Sigmoid colon (tissue), 4 donors: ENCODE measurements around the gene PMVK.

Source experiments
- POLR2A ChIP-seq, 2 donors: fragments of 450-650 bp; IDR thresholded peaks; one replicate each; pipeline ENCODE4 v1.6.1; 2016; ENCODE audit warnings: antibody characterized with exemption in 2 of 2, mild to moderate bottlenecking in 2 of 2, moderate library complexity in 2 of 2
- POLR2AphosphoS5 ChIP-seq, 4 donors: sonication (generic); formaldehyde crosslinking; IDR thresholded peaks; one replicate each; pipeline ENCODE4 v1.6.1; 2017; ENCODE audit warnings: antibody characterized with exemption in 4 of 4
- TF ChIP-seq, protein P1 (sequence below), 4 experiments: fragments of 450-650 bp in 3 of 4; fragments of 200-600 bp in 1 of 4; IDR thresholded peaks; one replicate each; pipeline ENCODE4 v1.5.1; 2016 to 2019; ENCODE audit warnings: antibody characterized with exemption in 4 of 4, mild to moderate bottlenecking in 3 of 4, moderate library complexity in 2 of 4

DNA sequence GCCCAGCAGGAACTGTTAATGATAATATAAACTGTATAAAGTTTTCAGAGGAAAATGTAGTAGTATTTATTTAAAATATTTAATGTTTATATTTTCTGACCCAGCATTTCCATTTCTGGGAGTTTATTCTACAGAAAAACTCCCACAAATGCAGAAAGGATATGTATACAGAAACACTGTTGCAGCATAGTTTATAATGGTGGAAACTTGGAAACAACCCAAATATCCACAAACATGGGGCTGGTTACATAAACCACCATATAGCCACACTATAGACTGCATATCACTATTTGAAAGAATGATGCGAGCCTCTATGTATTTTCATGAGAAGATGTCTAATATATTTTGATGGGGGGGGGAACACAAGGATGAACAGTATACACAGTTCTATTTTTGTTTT, 34.9 kb downstream of the PMVK start:
- no peak for TF ChIP-seq POLR2AphosphoS5 (IDR thresholded peaks at IDR 0.05)
- TF ChIP-seq, protein P1, sequence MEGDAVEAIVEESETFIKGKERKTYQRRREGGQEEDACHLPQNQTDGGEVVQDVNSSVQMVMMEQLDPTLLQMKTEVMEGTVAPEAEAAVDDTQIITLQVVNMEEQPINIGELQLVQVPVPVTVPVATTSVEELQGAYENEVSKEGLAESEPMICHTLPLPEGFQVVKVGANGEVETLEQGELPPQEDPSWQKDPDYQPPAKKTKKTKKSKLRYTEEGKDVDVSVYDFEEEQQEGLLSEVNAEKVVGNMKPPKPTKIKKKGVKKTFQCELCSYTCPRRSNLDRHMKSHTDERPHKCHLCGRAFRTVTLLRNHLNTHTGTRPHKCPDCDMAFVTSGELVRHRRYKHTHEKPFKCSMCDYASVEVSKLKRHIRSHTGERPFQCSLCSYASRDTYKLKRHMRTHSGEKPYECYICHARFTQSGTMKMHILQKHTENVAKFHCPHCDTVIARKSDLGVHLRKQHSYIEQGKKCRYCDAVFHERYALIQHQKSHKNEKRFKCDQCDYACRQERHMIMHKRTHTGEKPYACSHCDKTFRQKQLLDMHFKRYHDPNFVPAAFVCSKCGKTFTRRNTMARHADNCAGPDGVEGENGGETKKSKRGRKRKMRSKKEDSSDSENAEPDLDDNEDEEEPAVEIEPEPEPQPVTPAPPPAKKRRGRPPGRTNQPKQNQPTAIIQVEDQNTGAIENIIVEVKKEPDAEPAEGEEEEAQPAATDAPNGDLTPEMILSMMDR (IDR thresholded peaks at IDR 0.05): no peak
- no peak for TF ChIP-seq POLR2A (IDR thresholded peaks at IDR 0.05)
